Measurements from ENCODE around the gene URM1. TPM values are rescaled to one million over a fixed set of nuclear protein-coding genes. Genes with fewer than 3 reads are reported as not detected.

Gene URM1
- total RNA-seq, 1 donor from 2014 or later, result 62.6 TPM

DNA sequence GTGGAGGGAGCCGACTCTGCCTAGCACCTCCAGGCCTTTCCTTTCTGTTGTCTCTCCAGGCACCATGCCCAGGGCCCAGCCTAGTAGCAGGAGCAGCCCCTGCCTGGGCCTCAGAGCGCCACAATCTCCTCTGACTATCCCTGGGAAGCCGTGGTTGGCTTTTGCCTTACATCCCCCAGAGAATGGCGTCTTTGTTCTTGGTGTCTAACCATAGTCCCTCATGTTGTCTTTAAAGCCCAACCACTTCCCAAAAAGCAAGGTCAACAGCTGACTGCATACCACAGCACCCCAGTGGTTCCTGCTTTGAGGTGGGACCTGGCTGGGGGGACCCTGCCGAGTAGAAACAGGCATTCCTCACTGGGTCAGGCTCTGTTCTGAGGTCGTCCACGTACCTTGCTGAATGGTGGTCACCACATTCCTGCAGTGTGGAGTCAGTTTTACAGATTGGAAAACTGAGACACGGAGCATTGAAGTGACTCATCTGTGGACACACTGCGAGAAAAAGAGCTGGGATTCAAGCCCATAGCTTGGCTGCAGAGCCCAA lies 35.7 kb downstream of the URM1 start:
- TF ChIP-seq CTCF (IDR thresholded peaks at IDR 0.05; ENCODE audit: partially characterized antibody, unreplicated experiment), result no peak

GRCh38 chr9:128408963-128409431 lies 37.8 kb downstream of the URM1 start:
- no peaks in the 10 kb centered on the region for H3K36me3 Mint-ChIP-seq (ENCODE audit: unreplicated experiment)
- peak overlapping the region; percentile 77 for H3K27ac Mint-ChIP-seq (ENCODE audit: unreplicated experiment)
- peaks cover 13% of the 10 kb centered on the region for H3K4me1 Mint-ChIP-seq (ENCODE audit: low read depth, unreplicated experiment)
- DNase-seq, result peak; percentile 36
- peak overlapping the region; percentile 34 for H3K4me3 Mint-ChIP-seq (ENCODE audit: unreplicated experiment)
- H3K27me3 Mint-ChIP-seq (ENCODE audit: unreplicated experiment), result peaks cover 2% of the 10 kb centered on the region
- TF ChIP-seq CTCF (IDR thresholded peaks at IDR 0.05; ENCODE audit: partially characterized antibody, unreplicated experiment), result no peak
- H3K9me3 Mint-ChIP-seq (ENCODE audit: unreplicated experiment), result peaks cover 5% of the 10 kb centered on the region

More for the DNA sequence above, 35.7 kb downstream of the URM1 start:
- Mint-ChIP-seq H3K4me3 (ENCODE audit: unreplicated experiment) (no peak overlapping the region), H3K4me1 (ENCODE audit: low read depth, unreplicated experiment) (peaks cover 13% of the 10 kb centered on the region), H3K9me3 (ENCODE audit: unreplicated experiment) (peaks cover 5% of the 10 kb centered on the region), H3K27ac (ENCODE audit: unreplicated experiment) (no peak overlapping the region), H3K36me3 (ENCODE audit: unreplicated experiment) (no peaks in the 10 kb centered on the region), H3K27me3 (ENCODE audit: unreplicated experiment) (peaks cover 2% of the 10 kb centered on the region)
- DNase-seq, result no peak

GRCh38 chr9:128409450-128409849 lies 38.3 kb downstream of the URM1 start:
- H3K4me3 Mint-ChIP-seq (ENCODE audit: unreplicated experiment), result no peak overlapping the region
- peaks cover 5% of the 10 kb centered on the region for H3K9me3 Mint-ChIP-seq (ENCODE audit: unreplicated experiment)
- TF ChIP-seq CTCF (IDR thresholded peaks at IDR 0.05; ENCODE audit: partially characterized antibody, unreplicated experiment), result no peak
- H3K27ac Mint-ChIP-seq (ENCODE audit: unreplicated experiment), result peak overlapping the region; percentile 33
- peaks cover 13% of the 10 kb centered on the region for H3K4me1 Mint-ChIP-seq (ENCODE audit: low read depth, unreplicated experiment)
- H3K36me3 Mint-ChIP-seq (ENCODE audit: unreplicated experiment), result no peaks in the 10 kb centered on the region
- H3K27me3 Mint-ChIP-seq (ENCODE audit: unreplicated experiment), result peaks cover 2% of the 10 kb centered on the region
- no peak for DNase-seq

GRCh38 chr9:128409978-128410377 lies 38.8 kb downstream of the URM1 start:
- no peak for TF ChIP-seq CTCF (IDR thresholded peaks at IDR 0.05; ENCODE audit: partially characterized antibody, unreplicated experiment)
- peaks cover 5% of the 10 kb centered on the region for H3K9me3 Mint-ChIP-seq (ENCODE audit: unreplicated experiment)
- DNase-seq, result peak; percentile 42
- no peaks in the 10 kb centered on the region for H3K36me3 Mint-ChIP-seq (ENCODE audit: unreplicated experiment)
- no peak overlapping the region for H3K27ac Mint-ChIP-seq (ENCODE audit: unreplicated experiment)
- H3K4me3 Mint-ChIP-seq (ENCODE audit: unreplicated experiment), result no peak overlapping the region
- H3K4me1 Mint-ChIP-seq (ENCODE audit: low read depth, unreplicated experiment), result peaks cover 13% of the 10 kb centered on the region
- H3K27me3 Mint-ChIP-seq (ENCODE audit: unreplicated experiment), result peaks cover 2% of the 10 kb centered on the region

DNA sequence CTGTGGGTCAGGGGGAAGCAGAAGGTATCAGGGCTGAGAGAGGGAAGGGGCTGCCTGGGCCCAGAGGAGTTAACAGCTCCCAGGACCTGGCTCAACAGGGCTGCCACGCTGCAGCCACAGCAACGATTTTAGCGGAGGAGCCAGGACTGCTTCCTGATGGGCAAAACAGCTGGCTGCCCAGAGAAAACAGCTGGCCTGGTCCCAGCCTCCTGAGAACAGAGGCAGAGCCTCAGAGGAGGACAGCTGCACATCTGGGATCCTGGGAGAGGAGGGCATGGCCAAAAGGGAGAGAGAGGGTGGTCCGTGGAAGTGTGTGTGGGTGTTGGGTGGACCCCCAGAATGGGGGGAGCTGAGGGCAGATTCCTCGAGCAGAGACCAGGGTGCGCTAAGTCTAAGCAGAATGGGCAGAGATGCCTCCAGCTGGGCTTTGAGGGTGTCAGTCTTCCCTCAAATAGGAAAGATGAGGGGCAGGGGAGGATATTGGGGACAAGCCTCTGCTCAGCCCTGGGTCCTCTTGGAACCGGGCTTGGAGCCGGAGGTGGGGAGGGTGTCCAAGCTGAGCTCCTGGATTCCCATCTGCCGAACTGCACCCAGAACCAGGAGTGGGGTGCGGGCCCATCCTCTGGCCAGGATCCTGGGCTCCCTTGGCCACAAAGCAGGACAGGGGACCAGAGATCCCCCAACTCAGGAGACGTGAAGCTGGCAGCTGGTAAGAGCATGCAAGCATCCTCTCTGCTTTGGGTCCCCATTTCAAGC lies 40.4 kb downstream of the URM1 start:
- peaks cover 13% of the 10 kb centered on the region for H3K4me1 Mint-ChIP-seq (ENCODE audit: low read depth, unreplicated experiment)
- H3K9me3 Mint-ChIP-seq (ENCODE audit: unreplicated experiment), result peaks cover 5% of the 10 kb centered on the region
- H3K27ac Mint-ChIP-seq (ENCODE audit: unreplicated experiment), result no peak overlapping the region
- H3K27me3 Mint-ChIP-seq (ENCODE audit: unreplicated experiment), result peaks cover 2% of the 10 kb centered on the region
- TF ChIP-seq CTCF (IDR thresholded peaks at IDR 0.05; ENCODE audit: partially characterized antibody, unreplicated experiment), result no peak
- H3K4me3 Mint-ChIP-seq (ENCODE audit: unreplicated experiment), result no peak overlapping the region
- H3K36me3 Mint-ChIP-seq (ENCODE audit: unreplicated experiment), result no peaks in the 10 kb centered on the region
- peak; percentile 19 for DNase-seq
